HEK293 (cell line): Measurements from ENCODE around the gene TMEM271.

Experiments
- CTCF ChIA-PET: fragments of 350-600 bp; formaldehyde crosslinking; extraction: SDS; loops from one replicate; lab custom pipeline; 2021; ENCODE audit warnings: antibody characterized with exemption; lab: Yijun Ruan, JAX
- POLR2A ChIA-PET: fragments of 300-600 bp; formaldehyde crosslinking; extraction: SDS; loops from one replicate; lab custom pipeline; 2020; ENCODE audit warnings: antibody characterized with exemption, inconsistent platforms; lab: Yijun Ruan, JAX
- H3K27ac ChIP-seq: fragments of 200-500 bp; sonication (Bioruptor generic); 2 replicates; pipeline ENCODE4 v1.5.1; 2014; ENCODE audit warnings: low read depth, low read length, control low read depth, inconsistent platforms; ENCODE audit errors: extremely low read depth
- H3K36me3 ChIP-seq, 2 experiments: fragments of 200-500 bp in 1 of 2; sonication (Bioruptor generic) in 1 of 2; 1 replicate in 1 of 2; 2 replicates in 1 of 2; pipeline ENCODE4 v1.5.1; 2014 to 2017; ENCODE audit warnings: inconsistent platforms in 2 of 2, low read length in 2 of 2; ENCODE audit not compliant: control insufficient read depth in 2 of 2, insufficient read depth in 1 of 2
- H3K4me1 ChIP-seq: fragments of 200-500 bp; sonication (Bioruptor generic); 2 replicates; pipeline ENCODE4 v1.5.1; 2014; ENCODE audit warnings: mild to moderate bottlenecking, low read length, inconsistent platforms; ENCODE audit not compliant: control insufficient read depth, insufficient read depth
- H3K4me3 ChIP-seq: 2 replicates; pipeline ENCODE4 v1.5.1; 2011; ENCODE audit warnings: low read depth, mild to moderate bottlenecking, control low read depth, low read length, moderate library complexity
- H3K9me3 ChIP-seq: fragments of 200-500 bp; sonication (Bioruptor generic); 2 replicates; pipeline ENCODE4 v1.5.1; 2014; ENCODE audit warnings: low read depth, low read length, inconsistent platforms; ENCODE audit not compliant: control insufficient read depth, insufficient read depth
- FEZF1 ChIP-seq: fragments of 450-650 bp; formaldehyde crosslinking; IDR thresholded peaks from 2 replicates; pipeline ENCODE4 v1.5.1; 2016; ENCODE audit warnings: missing biosample characterization, missing genetic modification characterization
- HOXD13 ChIP-seq: sonication (generic); formaldehyde crosslinking; IDR thresholded peaks from 2 replicates; pipeline ENCODE4 v1.8.0; 2022; ENCODE audit warnings: missing genetic modification reagents, borderline replicate concordance
- TCF7L2 ChIP-seq: IDR thresholded peaks from 2 replicates; pipeline ENCODE4 v1.6.1; 2011; ENCODE audit warnings: low read depth, mild to moderate bottlenecking, inconsistent platforms, low read length, moderate library complexity, borderline replicate concordance
- ZNF132 ChIP-seq: fragments of 450-650 bp; formaldehyde crosslinking; IDR thresholded peaks from 2 replicates; pipeline ENCODE4 v1.5.1; 2017; ENCODE audit warnings: missing biosample characterization, missing genetic modification characterization, borderline replicate concordance
- ZNF157 ChIP-seq: fragments of 450-650 bp; formaldehyde crosslinking; IDR thresholded peaks from 2 replicates; pipeline ENCODE4 v1.5.1; 2016; ENCODE audit warnings: missing biosample characterization, missing genetic modification characterization
- ZNF184 ChIP-seq: fragments of 450-650 bp; IDR thresholded peaks from 2 replicates; pipeline ENCODE4 v1.5.1; 2018; ENCODE audit warnings: missing biosample characterization, mild to moderate bottlenecking, missing genetic modification characterization
- ZNF266 ChIP-seq: fragments of 450-650 bp; formaldehyde crosslinking; IDR thresholded peaks from 2 replicates; pipeline ENCODE4 v1.5.1; 2016; ENCODE audit warnings: missing biosample characterization, missing genetic modification characterization, low read depth
- ZNF416 ChIP-seq: fragments of 450-650 bp; formaldehyde crosslinking; IDR thresholded peaks from 2 replicates; pipeline ENCODE4 v1.5.1; 2016; ENCODE audit warnings: missing biosample characterization, missing genetic modification characterization
- ZNF555 ChIP-seq: fragments of 450-650 bp; formaldehyde crosslinking; conservative IDR thresholded peaks from 2 replicates; pipeline ENCODE4 v1.5.1; 2017; ENCODE audit warnings: missing biosample characterization, mild to moderate bottlenecking, missing genetic modification characterization, inconsistent platforms
- ZNF621 ChIP-seq: fragments of 450-650 bp; formaldehyde crosslinking; IDR thresholded peaks from 2 replicates; pipeline ENCODE4 v1.5.1; 2017; ENCODE audit warnings: missing biosample characterization, missing genetic modification characterization
- ZNF707 ChIP-seq: fragments of 450-650 bp; formaldehyde crosslinking; IDR thresholded peaks from 2 replicates; pipeline ENCODE4 v1.5.1; 2016; ENCODE audit warnings: missing biosample characterization, missing genetic modification characterization
- ZNF747 ChIP-seq: fragments of 450-650 bp; formaldehyde crosslinking; IDR thresholded peaks from 2 replicates; pipeline ENCODE4 v1.5.1; 2016; ENCODE audit warnings: missing biosample characterization, missing genetic modification characterization
- ZNF76 ChIP-seq: fragments of 450-650 bp; formaldehyde crosslinking; IDR thresholded peaks from 2 replicates; pipeline ENCODE4; 2016; ENCODE audit warnings: low read depth, missing biosample characterization, missing genetic modification characterization, borderline replicate concordance
- TF ChIP-seq, protein P1 (sequence below): fragments of 450-650 bp; formaldehyde crosslinking; IDR thresholded peaks from 2 replicates; pipeline ENCODE4 v1.5.1; 2016; ENCODE audit warnings: missing biosample characterization, missing genetic modification characterization
- TF ChIP-seq, protein P2 (sequence below): fragments of 450-650 bp; IDR thresholded peaks from 2 replicates; pipeline ENCODE4 v1.5.1; 2018; ENCODE audit warnings: missing biosample characterization, mild to moderate bottlenecking, missing genetic modification characterization
- TF ChIP-seq, protein P3 (sequence below): fragments of 450-650 bp; formaldehyde crosslinking; IDR thresholded peaks from 2 replicates; pipeline ENCODE4 v1.5.1; 2016; ENCODE audit warnings: missing biosample characterization, missing genetic modification characterization
- TF ChIP-seq, protein P4 (sequence below): fragments of 450-650 bp; formaldehyde crosslinking; IDR thresholded peaks from 2 replicates; pipeline ENCODE4 v1.5.1; 2017; ENCODE audit warnings: missing biosample characterization, missing genetic modification characterization
- TF ChIP-seq, protein P5 (sequence below): fragments of 450-650 bp; formaldehyde crosslinking; IDR thresholded peaks from 2 replicates; pipeline ENCODE4 v1.5.1; 2016; ENCODE audit warnings: missing biosample characterization, missing genetic modification characterization
- TF ChIP-seq, protein P6 (sequence below): fragments of 450-650 bp; formaldehyde crosslinking; IDR thresholded peaks from 2 replicates; pipeline ENCODE4 v1.5.1; 2016; ENCODE audit warnings: missing biosample characterization, missing genetic modification characterization

The TMEM271 gene

DNA sequence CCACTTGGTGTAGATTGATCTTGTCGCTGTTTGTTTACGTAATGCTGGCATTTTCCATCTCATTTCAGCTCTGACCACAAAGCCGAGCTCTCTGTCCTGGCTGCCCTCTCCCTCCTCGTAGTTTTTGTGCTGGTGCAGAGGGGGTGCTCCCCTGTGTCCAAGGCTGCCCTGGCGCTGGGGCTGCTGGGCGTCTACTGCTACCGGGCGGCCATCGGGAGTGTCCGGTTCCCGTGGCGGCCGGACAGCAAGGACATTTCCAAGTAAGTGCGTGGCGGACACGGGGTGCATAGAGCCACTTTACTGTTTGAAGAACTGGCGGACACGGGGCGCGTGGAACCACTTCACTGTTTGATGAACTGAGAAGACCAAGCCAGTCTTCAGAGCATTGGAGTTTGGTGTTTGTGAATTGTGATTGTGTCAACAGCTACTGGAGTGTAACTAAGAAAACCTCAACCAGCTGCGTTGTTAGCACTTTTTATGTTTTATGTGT, 49.1 kb downstream of the TMEM271 start:
- CTCF ChIA-PET, result no interaction called here
- POLR2A ChIA-PET, result no interaction called here
- Histone ChIP-seq H3K9me3 (no peaks in the 10 kb centered on the region), H3K4me1 (no peaks in the 10 kb centered on the region), H3K36me3 (peaks cover 0 to 95% of the 10 kb centered on the region in 2 experiments; a peak in 1 of 3 replicates), H3K27ac (no peak overlapping the region), H3K4me3 (no peak overlapping the region)
- TF ChIP-seq HOXD13 (CRISPR knock-in tag), result no peak
- TF ChIP-seq, protein P1, sequence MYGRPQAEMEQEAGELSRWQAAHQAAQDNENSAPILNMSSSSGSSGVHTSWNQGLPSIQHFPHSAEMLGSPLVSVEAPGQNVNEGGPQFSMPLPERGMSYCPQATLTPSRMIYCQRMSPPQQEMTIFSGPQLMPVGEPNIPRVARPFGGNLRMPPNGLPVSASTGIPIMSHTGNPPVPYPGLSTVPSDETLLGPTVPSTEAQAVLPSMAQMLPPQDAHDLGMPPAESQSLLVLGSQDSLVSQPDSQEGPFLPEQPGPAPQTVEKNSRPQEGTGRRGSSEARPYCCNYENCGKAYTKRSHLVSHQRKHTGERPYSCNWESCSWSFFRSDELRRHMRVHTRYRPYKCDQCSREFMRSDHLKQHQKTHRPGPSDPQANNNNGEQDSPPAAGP, result no peak
- no peak for TF ChIP-seq ZNF266 (tag by site-specific recombination)
- TF ChIP-seq, protein P2, sequence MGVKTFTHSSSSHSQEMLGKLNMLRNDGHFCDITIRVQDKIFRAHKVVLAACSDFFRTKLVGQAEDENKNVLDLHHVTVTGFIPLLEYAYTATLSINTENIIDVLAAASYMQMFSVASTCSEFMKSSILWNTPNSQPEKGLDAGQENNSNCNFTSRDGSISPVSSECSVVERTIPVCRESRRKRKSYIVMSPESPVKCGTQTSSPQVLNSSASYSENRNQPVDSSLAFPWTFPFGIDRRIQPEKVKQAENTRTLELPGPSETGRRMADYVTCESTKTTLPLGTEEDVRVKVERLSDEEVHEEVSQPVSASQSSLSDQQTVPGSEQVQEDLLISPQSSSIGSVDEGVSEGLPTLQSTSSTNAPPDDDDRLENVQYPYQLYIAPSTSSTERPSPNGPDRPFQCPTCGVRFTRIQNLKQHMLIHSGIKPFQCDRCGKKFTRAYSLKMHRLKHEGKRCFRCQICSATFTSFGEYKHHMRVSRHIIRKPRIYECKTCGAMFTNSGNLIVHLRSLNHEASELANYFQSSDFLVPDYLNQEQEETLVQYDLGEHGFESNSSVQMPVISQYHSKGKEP (tag by site-specific recombination), result no peak
- no peak for TF ChIP-seq ZNF184
- TF ChIP-seq, protein P3, sequence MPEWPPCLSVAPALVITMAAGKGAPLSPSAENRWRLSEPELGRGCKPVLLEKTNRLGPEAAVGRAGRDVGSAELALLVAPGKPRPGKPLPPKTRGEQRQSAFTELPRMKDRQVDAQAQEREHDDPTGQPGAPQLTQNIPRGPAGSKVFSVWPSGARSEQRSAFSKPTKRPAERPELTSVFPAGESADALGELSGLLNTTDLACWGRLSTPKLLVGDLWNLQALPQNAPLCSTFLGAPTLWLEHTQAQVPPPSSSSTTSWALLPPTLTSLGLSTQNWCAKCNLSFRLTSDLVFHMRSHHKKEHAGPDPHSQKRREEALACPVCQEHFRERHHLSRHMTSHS, result no peak
- no peak for TF ChIP-seq ZNF76
- no peak for TF ChIP-seq ZNF621 (tag by site-specific recombination)
- TF ChIP-seq, protein P4, sequence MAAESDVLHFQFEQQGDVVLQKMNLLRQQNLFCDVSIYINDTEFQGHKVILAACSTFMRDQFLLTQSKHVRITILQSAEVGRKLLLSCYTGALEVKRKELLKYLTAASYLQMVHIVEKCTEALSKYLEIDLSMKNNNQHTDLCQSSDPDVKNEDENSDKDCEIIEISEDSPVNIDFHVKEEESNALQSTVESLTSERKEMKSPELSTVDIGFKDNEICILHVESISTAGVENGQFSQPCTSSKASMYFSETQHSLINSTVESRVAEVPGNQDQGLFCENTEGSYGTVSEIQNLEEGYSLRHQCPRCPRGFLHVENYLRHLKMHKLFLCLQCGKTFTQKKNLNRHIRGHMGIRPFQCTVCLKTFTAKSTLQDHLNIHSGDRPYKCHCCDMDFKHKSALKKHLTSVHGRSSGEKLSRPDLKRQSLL (tag by site-specific recombination), result no peak

DNA sequence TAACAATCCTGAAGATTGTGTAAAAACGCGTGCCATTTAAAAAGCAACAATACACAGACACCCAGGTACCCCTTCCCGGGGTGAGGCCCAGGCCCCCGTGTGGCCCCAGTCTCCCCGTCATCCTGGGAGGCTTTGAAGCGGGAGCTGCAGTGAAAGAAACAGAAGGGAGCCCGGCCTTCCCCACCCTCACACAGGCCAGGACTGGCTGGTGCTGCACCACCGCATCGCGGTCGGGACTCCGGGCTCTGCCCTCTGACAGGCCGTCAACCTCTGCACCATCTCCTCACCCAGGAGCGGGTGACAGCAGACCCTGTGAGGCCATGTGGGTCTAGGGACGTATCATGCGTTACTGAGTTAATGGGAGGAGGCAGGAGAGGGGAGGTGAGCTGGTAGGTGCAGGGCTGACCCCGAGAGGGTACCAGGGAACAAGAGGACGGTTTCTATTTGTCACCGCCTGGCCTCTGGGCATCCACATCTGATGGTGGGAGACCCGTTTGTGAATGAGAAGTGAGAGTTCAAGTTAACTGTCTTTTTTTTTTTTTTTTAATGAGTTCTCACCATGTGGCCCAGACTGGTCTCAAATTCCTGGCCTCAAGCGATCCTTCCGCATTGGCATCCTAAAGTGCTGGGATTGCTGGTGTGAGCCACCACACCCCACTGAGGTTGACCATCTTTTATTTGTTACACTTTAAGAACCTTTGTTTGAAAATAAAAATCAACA, 49.7 kb downstream of the TMEM271 start:
- CTCF ChIA-PET, result no interaction called here
- Histone ChIP-seq H3K27ac (no peak overlapping the region), H3K4me1 (no peaks in the 10 kb centered on the region)
- no peak for TF ChIP-seq ZNF747 (tag by site-specific recombination)
- TF ChIP-seq ZNF157 (tag by site-specific recombination), result no peak
- TF ChIP-seq ZNF555 (tag by site-specific recombination), result no peak
- TF ChIP-seq TCF7L2, result no peak
- no peak for TF ChIP-seq FEZF1 (tag by site-specific recombination)
- TF ChIP-seq, protein P5, sequence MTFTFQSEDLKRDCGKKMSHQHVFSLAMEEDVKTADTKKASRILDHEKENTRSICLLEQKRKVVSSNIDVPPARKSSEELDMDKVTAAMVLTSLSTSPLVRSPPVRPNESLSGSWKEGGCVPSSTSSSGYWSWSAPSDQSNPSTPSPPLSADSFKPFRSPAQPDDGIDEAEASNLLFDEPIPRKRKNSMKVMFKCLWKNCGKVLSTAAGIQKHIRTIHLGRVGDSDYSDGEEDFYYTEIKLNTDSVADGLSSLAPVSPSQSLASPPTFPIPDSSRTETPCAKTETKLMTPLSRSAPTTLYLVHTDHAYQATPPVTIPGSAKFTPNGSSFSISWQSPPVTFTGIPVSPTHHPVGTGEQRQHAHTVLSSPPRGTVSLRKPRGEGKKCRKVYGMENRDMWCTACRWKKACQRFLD (tag by site-specific recombination), result no peak
- TF ChIP-seq, protein P6, sequence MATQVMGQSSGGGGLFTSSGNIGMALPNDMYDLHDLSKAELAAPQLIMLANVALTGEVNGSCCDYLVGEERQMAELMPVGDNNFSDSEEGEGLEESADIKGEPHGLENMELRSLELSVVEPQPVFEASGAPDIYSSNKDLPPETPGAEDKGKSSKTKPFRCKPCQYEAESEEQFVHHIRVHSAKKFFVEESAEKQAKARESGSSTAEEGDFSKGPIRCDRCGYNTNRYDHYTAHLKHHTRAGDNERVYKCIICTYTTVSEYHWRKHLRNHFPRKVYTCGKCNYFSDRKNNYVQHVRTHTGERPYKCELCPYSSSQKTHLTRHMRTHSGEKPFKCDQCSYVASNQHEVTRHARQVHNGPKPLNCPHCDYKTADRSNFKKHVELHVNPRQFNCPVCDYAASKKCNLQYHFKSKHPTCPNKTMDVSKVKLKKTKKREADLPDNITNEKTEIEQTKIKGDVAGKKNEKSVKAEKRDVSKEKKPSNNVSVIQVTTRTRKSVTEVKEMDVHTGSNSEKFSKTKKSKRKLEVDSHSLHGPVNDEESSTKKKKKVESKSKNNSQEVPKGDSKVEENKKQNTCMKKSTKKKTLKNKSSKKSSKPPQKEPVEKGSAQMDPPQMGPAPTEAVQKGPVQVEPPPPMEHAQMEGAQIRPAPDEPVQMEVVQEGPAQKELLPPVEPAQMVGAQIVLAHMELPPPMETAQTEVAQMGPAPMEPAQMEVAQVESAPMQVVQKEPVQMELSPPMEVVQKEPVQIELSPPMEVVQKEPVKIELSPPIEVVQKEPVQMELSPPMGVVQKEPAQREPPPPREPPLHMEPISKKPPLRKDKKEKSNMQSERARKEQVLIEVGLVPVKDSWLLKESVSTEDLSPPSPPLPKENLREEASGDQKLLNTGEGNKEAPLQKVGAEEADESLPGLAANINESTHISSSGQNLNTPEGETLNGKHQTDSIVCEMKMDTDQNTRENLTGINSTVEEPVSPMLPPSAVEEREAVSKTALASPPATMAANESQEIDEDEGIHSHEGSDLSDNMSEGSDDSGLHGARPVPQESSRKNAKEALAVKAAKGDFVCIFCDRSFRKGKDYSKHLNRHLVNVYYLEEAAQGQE (tag by site-specific recombination), result no peak
- TF ChIP-seq ZNF416 (tag by site-specific recombination), result no peak
- TF ChIP-seq ZNF132, result no peak
- no peak for TF ChIP-seq ZNF621 (tag by site-specific recombination)
- TF ChIP-seq ZNF707 (tag by site-specific recombination), result no peak
- TF ChIP-seq, all 188 proteins: peak for 0
- POLR2A ChIA-PET, result no interaction called here
- Histone ChIP-seq H3K4me3 (no peak overlapping the region), H3K36me3 (peaks cover 0 to 95% of the 10 kb centered on the region in 2 experiments; a peak in 1 of 3 replicates), H3K9me3 (no peaks in the 10 kb centered on the region)
